DOHH2 (cell line): ENCODE measurements around the gene SMC4.

Source experiments
- H3F3A ChIP-seq: fragments of 200-600 bp; sonication (generic), shearing (Covaris generic); 2 replicates; pipeline ENCODE4 v1.6.0; 2016; ENCODE audit warnings: antibody characterized with exemption, mild to moderate bottlenecking; ENCODE audit not compliant: control insufficient read depth, insufficient read depth
- H3K27ac ChIP-seq: fragments of 200-600 bp; sonication (generic); 2 replicates; pipeline ENCODE4 v1.5.1; 2014; ENCODE audit warnings: low read depth, mild to moderate bottlenecking, low read length, moderate library complexity
- H3K27me3 ChIP-seq: fragments of 200-600 bp; sonication (generic); 2 replicates; pipeline ENCODE4 v1.6.1; 2014; ENCODE audit warnings: mild to moderate bottlenecking, low read length, mixed read lengths; ENCODE audit not compliant: control insufficient read depth
- H3K36me3 ChIP-seq: fragments of 200-600 bp; sonication (generic); 2 replicates; pipeline ENCODE4 v1.6.1; 2014; ENCODE audit warnings: mild to moderate bottlenecking, low read length, moderate library complexity, mixed read lengths; ENCODE audit not compliant: control insufficient read depth
- H3K4me1 ChIP-seq: fragments of 200-600 bp; sonication (generic); 2 replicates; pipeline ENCODE4 v1.6.1; 2014; ENCODE audit warnings: mild to moderate bottlenecking, low read length, mixed read lengths; ENCODE audit not compliant: control insufficient read depth
- H3K4me2 ChIP-seq: fragments of 200-600 bp; sonication (generic); 2 replicates; pipeline ENCODE4 v1.6.0; 2014; ENCODE audit warnings: mild to moderate bottlenecking, low read length, moderate library complexity
- H3K4me3 ChIP-seq: fragments of 200-600 bp; sonication (generic); 2 replicates; pipeline ENCODE4 v1.5.1; 2014; ENCODE audit warnings: mild to moderate bottlenecking, low read length, mixed read lengths
- H3K79me2 ChIP-seq: fragments of 200-600 bp; sonication (generic); 2 replicates; pipeline ENCODE4 v1.6.1; 2014; ENCODE audit warnings: mild to moderate bottlenecking, low read length, mixed read lengths; ENCODE audit not compliant: control insufficient read depth
- H3K9me2 ChIP-seq: fragments of 200-600 bp; sonication (generic); replicated peaks from 2 replicates; pipeline ENCODE4 v1.6.1; 2014; ENCODE audit warnings: mild to moderate bottlenecking, low read length, mixed read lengths; ENCODE audit not compliant: control insufficient read depth
- H3K9me3 ChIP-seq: fragments of 200-600 bp; sonication (generic); 2 replicates; pipeline ENCODE4 v1.6.1; 2014; ENCODE audit warnings: antibody characterized with exemption, low read length, mixed read lengths; ENCODE audit not compliant: control insufficient read depth, insufficient read depth
- H4K20me1 ChIP-seq: fragments of 200-600 bp; sonication (generic); 2 replicates; pipeline ENCODE4 v1.6.0; 2014; ENCODE audit warnings: low read depth, mild to moderate bottlenecking, antibody characterized with exemption, low read length, moderate library complexity; ENCODE audit not compliant: control insufficient read depth, insufficient read depth
- EZH2phosphoT487 ChIP-seq: fragments of 200-600 bp; sonication (generic); IDR thresholded peaks from 2 replicates; pipeline ENCODE4 v1.6.1; 2017; ENCODE audit warnings: borderline replicate concordance, mild to moderate bottlenecking, antibody characterized with exemption, low read length, moderate library complexity, mixed read lengths
- TF ChIP-seq, protein P1 (sequence below): fragments of 200-600 bp; sonication (generic); IDR thresholded peaks from one replicate; pipeline ENCODE4 v1.5.1; 2014; ENCODE audit warnings: antibody characterized with exemption, mild to moderate bottlenecking, low read depth, low read length; ENCODE audit not compliant: poor library complexity, severe bottlenecking

SMC4 gene

DNA sequence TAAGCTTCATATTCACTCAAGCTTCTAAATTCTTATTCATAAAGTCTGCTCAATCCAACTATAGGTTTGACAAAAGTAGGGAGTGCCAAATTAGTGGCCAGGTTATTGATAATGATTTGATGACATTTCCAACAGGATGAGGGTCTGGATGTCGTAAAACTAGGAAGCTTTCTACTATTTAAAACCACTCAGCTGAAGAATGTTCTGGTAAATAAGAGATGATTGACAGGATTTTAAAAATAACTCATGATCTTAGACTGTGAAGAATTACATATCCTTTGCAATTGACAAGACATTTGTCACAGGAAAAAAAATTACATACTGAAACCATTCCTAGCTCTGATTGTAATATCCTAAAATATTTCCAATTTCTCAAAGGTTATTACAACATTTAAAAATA, 65.5 kb downstream of the SMC4 start:
- Histone ChIP-seq H3K36me3 (no peaks in the 10 kb centered on the region), H3K4me2 (no peak overlapping the region), H3K9me2 (no peaks in the 10 kb centered on the region), H3F3A (no peaks in the 10 kb centered on the region), H3K9me3 (peaks cover 5% of the 10 kb centered on the region; the same call in 1 of the 2 replicates), H3K27me3 (no peaks in the 10 kb centered on the region), H3K27ac (no peak overlapping the region), H3K4me3 (no peak overlapping the region), H3K79me2 (no peaks in the 10 kb centered on the region), H3K4me1 (no peaks in the 10 kb centered on the region), H4K20me1 (no peaks in the 10 kb centered on the region)
- TF ChIP-seq EZH2phosphoT487: no peak
- TF ChIP-seq, protein P1, sequence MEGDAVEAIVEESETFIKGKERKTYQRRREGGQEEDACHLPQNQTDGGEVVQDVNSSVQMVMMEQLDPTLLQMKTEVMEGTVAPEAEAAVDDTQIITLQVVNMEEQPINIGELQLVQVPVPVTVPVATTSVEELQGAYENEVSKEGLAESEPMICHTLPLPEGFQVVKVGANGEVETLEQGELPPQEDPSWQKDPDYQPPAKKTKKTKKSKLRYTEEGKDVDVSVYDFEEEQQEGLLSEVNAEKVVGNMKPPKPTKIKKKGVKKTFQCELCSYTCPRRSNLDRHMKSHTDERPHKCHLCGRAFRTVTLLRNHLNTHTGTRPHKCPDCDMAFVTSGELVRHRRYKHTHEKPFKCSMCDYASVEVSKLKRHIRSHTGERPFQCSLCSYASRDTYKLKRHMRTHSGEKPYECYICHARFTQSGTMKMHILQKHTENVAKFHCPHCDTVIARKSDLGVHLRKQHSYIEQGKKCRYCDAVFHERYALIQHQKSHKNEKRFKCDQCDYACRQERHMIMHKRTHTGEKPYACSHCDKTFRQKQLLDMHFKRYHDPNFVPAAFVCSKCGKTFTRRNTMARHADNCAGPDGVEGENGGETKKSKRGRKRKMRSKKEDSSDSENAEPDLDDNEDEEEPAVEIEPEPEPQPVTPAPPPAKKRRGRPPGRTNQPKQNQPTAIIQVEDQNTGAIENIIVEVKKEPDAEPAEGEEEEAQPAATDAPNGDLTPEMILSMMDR: no peak

DNA sequence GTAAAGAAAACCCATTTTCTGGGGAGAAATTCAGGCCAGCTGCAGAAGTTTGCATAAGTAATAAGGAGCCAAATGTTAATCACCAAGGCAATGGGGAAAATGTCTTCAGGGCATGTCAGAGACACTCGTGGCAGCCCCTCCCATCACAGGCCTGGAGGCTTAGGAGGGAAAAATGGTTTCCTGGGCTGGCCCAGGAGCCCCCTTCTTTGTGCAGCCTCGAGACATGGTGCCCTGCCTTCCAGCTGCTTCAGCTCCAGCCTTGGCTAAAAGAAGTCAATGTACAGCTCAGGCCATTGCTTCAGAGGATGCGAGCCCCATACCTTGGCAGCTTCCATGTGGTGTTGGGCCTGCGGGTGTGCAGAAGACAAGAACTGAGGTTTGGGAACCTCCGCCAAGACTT, 70.7 kb downstream of the SMC4 start:
- H3K4me1 ChIP-seq: peaks cover 4% of the 10 kb centered on the region; the same call in 1 of the 2 replicates
- H3K27ac ChIP-seq: no peak overlapping the region
- peaks cover 26% of the 10 kb centered on the region for H3K9me3 ChIP-seq
- no peaks in the 10 kb centered on the region for H4K20me1 ChIP-seq
- no peaks in the 10 kb centered on the region for H3F3A ChIP-seq
- no peak overlapping the region for H3K4me2 ChIP-seq
- TF ChIP-seq, protein P1: no peak
- TF ChIP-seq EZH2phosphoT487: no peak
- no peaks in the 10 kb centered on the region for H3K27me3 ChIP-seq
- H3K4me3 ChIP-seq: no peak overlapping the region
- H3K9me2 ChIP-seq: no peaks in the 10 kb centered on the region
- no peaks in the 10 kb centered on the region for H3K36me3 ChIP-seq
- H3K79me2 ChIP-seq: no peaks in the 10 kb centered on the region

GRCh38 chr3:160471892-160472291, 72.4 kb downstream of the SMC4 start:
- H3K4me2 ChIP-seq: no peak overlapping the region
- no peaks in the 10 kb centered on the region for H3K27me3 ChIP-seq
- peaks cover 26% of the 10 kb centered on the region for H3K9me3 ChIP-seq
- peaks cover 8% of the 10 kb centered on the region; the same call in 1 of the 2 replicates for H3K4me1 ChIP-seq
- H3K4me3 ChIP-seq: no peak overlapping the region
- H3K36me3 ChIP-seq: no peaks in the 10 kb centered on the region
- no peaks in the 10 kb centered on the region for H3K9me2 ChIP-seq
- no peaks in the 10 kb centered on the region for H4K20me1 ChIP-seq
- no peak for TF ChIP-seq EZH2phosphoT487
- TF ChIP-seq, protein P1: no peak
- no peaks in the 10 kb centered on the region for H3F3A ChIP-seq
- no peak overlapping the region for H3K27ac ChIP-seq
- H3K79me2 ChIP-seq: no peaks in the 10 kb centered on the region
